Effector memory CD8-positive, alpha-beta T cell (primary cell): ENCODE data around the gene CNOT6L.

Experiments
- ATAC-seq: fragments of 150-1000 bp; cut with Tn5 transposase; replicated peaks from 2 replicates; pipeline ENCODE4 v1.10.0; 2021; ENCODE audit warnings: mild to moderate bottlenecking, moderate library complexity
- DNase-seq, 3 experiments: peaks; one replicate each; pipeline ENCODE4 v3.0.0; 2021
- H3K27ac Mint-ChIP-seq, 2 donors: one replicate each; pipeline ENCODE4 v1.8.0; 2022; ENCODE audit warnings: mild to moderate bottlenecking in 2 of 2, mixed read lengths in 2 of 2, moderate library complexity in 2 of 2
- H3K27me3 Mint-ChIP-seq, 2 donors: one replicate each; pipeline ENCODE4 v1.8.0; 2022; ENCODE audit warnings: mixed read lengths in 2 of 2
- H3K36me3 Mint-ChIP-seq: one replicate; pipeline ENCODE4 v1.8.0; 2022; ENCODE audit warnings: mild to moderate bottlenecking, moderate library complexity, mixed read lengths; ENCODE audit not compliant: insufficient read depth
- H3K4me1 Mint-ChIP-seq, 2 donors: one replicate each; pipeline ENCODE4 v1.8.0; 2022; ENCODE audit warnings: low read depth in 2 of 2, mixed read lengths in 2 of 2
- H3K4me3 Mint-ChIP-seq, 2 donors: one replicate each; pipeline ENCODE4 v1.8.0; 2022; ENCODE audit warnings: mild to moderate bottlenecking in 2 of 2, mixed read lengths in 2 of 2, moderate library complexity in 2 of 2
- H3K9me3 Mint-ChIP-seq, 2 donors: one replicate each; pipeline ENCODE4 v1.8.0; 2022; ENCODE audit warnings: mixed read lengths in 2 of 2

Gene CNOT6L

GRCh38 chr4:77817304-77818072 is 1.7 kb downstream of the CNOT6L start:
- H3K36me3 Mint-ChIP-seq = peaks cover 56% of the 10 kb centered on the region
- no peaks in the 10 kb centered on the region for H3K27me3 Mint-ChIP-seq
- H3K4me3 Mint-ChIP-seq = peak overlapping the region; percentile 91 to 99
- H3K9me3 Mint-ChIP-seq = no peaks in the 10 kb centered on the region
- no peak for DNase-seq
- ATAC-seq = no peak
- H3K27ac Mint-ChIP-seq = peak overlapping the region; percentile 97 to 99
- peaks cover 49 to 64% of the 10 kb centered on the region in 2 donors for H3K4me1 Mint-ChIP-seq

- H3K4me1 Mint-ChIP-seq = peaks cover 46 to 60% of the 10 kb centered on the region in 2 donors
- H3K4me3 Mint-ChIP-seq = peak overlapping the region; percentile 54 to 99
- no peaks in the 10 kb centered on the region for H3K9me3 Mint-ChIP-seq
- H3K36me3 Mint-ChIP-seq = peaks cover 64% of the 10 kb centered on the region
- H3K27ac Mint-ChIP-seq = peak overlapping the region; percentile 24 to 99
- ATAC-seq (no peak), DNase-seq (no peak)
- no peaks in the 10 kb centered on the region for H3K27me3 Mint-ChIP-seq
These were observed 2.6 kb downstream of the CNOT6L start for GRCh38 chr4:77816546-77816945.

GRCh38 chr4:77815636-77816035 is 3.5 kb downstream of the CNOT6L start:
- no peak for ATAC-seq
- Mint-ChIP-seq H3K4me1 (peaks cover 44 to 60% of the 10 kb centered on the region in 2 donors), H3K27ac (peak overlapping the region; percentile 27 to 67), H3K9me3 (no peaks in the 10 kb centered on the region), H3K36me3 (peaks cover 64% of the 10 kb centered on the region), H3K27me3 (no peaks in the 10 kb centered on the region), H3K4me3 (peak overlapping the region; percentile 65 to 73)
- DNase-seq = no peak

GRCh38 chr4:77805840-77806239 is 13.3 kb downstream of the CNOT6L start:
- Mint-ChIP-seq H3K27ac (peak overlapping the region in 1 of 2 donors; percentile 81), H3K36me3 (peaks cover 73% of the 10 kb centered on the region), H3K9me3 (no peaks in the 10 kb centered on the region), H3K4me3 (peak overlapping the region; percentile 59 to 67), H3K27me3 (no peaks in the 10 kb centered on the region), H3K4me1 (peaks cover 57 to 71% of the 10 kb centered on the region in 2 donors)
- DNase-seq = no peak
- ATAC-seq = no peak

GRCh38 chr4:77804471-77804870 is 14.7 kb downstream of the CNOT6L start:
- peak overlapping the region; percentile 67 to 78 for H3K27ac Mint-ChIP-seq
- H3K4me3 Mint-ChIP-seq = peak overlapping the region; percentile 41 to 58
- no peaks in the 10 kb centered on the region for H3K27me3 Mint-ChIP-seq
- peaks cover 80% of the 10 kb centered on the region for H3K36me3 Mint-ChIP-seq
- peaks cover 53 to 73% of the 10 kb centered on the region in 2 donors for H3K4me1 Mint-ChIP-seq
- H3K9me3 Mint-ChIP-seq = no peaks in the 10 kb centered on the region
- no peak for ATAC-seq
- DNase-seq = no peak

GRCh38 chr4:77802402-77802801 is 16.8 kb downstream of the CNOT6L start:
- Mint-ChIP-seq H3K4me1 (peaks cover 49 to 73% of the 10 kb centered on the region in 2 donors), H3K4me3 (peak overlapping the region; percentile 31 to 61)
- ATAC-seq = no peak

GRCh38 chr4:77801260-77801608 is 17.9 kb downstream of the CNOT6L start:
- H3K27me3 Mint-ChIP-seq = no peaks in the 10 kb centered on the region
- peak overlapping the region; percentile 63 to 64 for H3K27ac Mint-ChIP-seq
- H3K4me3 Mint-ChIP-seq = peak overlapping the region; percentile 69 to 74
- H3K36me3 Mint-ChIP-seq = peaks cover 80% of the 10 kb centered on the region
- H3K4me1 Mint-ChIP-seq = peaks cover 46 to 72% of the 10 kb centered on the region in 2 donors
- peak; percentile 53 for ATAC-seq
- DNase-seq = no peak
- no peaks in the 10 kb centered on the region for H3K9me3 Mint-ChIP-seq

More at GRCh38 chr4:77802402-77802801, 16.8 kb downstream of the CNOT6L start:
- peak overlapping the region in 1 of 2 donors; percentile 61 for H3K27ac Mint-ChIP-seq
- H3K9me3 Mint-ChIP-seq = no peaks in the 10 kb centered on the region
- H3K36me3 Mint-ChIP-seq = peaks cover 82% of the 10 kb centered on the region
- no peak for DNase-seq
- H3K27me3 Mint-ChIP-seq = no peaks in the 10 kb centered on the region

- Mint-ChIP-seq H3K27ac (peak overlapping the region; percentile 63 to 64), H3K36me3 (peaks cover 80% of the 10 kb centered on the region), H3K9me3 (peaks cover 0 to 2% of the 10 kb centered on the region in 2 donors), H3K4me3 (peak overlapping the region; percentile 69 to 74), H3K27me3 (no peaks in the 10 kb centered on the region), H3K4me1 (peaks cover 42 to 67% of the 10 kb centered on the region in 2 donors)
- no peak for DNase-seq
- peak; percentile 12 for ATAC-seq
These were observed 18.5 kb downstream of the CNOT6L start for GRCh38 chr4:77800483-77801259.

GRCh38 chr4:77800077-77800476 is 19.1 kb downstream of the CNOT6L start:
- H3K9me3 Mint-ChIP-seq = peaks cover 0 to 7% of the 10 kb centered on the region in 2 donors
- peak overlapping the region in 1 of 2 donors; percentile 64 for H3K27ac Mint-ChIP-seq
- DNase-seq (no peak), ATAC-seq (no peak)
- H3K36me3 Mint-ChIP-seq = peaks cover 79% of the 10 kb centered on the region
- peaks cover 46 to 65% of the 10 kb centered on the region in 2 donors for H3K4me1 Mint-ChIP-seq
- peak overlapping the region; percentile 64 to 74 for H3K4me3 Mint-ChIP-seq
- no peaks in the 10 kb centered on the region for H3K27me3 Mint-ChIP-seq

GRCh38 chr4:77798385-77798784 is 20.8 kb downstream of the CNOT6L start:
- ATAC-seq (no peak), DNase-seq (no peak)
- Mint-ChIP-seq H3K27ac (peak overlapping the region; percentile 64 to 86), H3K9me3 (peaks cover 0 to 7% of the 10 kb centered on the region in 2 donors), H3K4me1 (peaks cover 44 to 64% of the 10 kb centered on the region in 2 donors), H3K4me3 (peak overlapping the region; percentile 64 to 74), H3K27me3 (no peaks in the 10 kb centered on the region), H3K36me3 (peaks cover 69% of the 10 kb centered on the region)

- Mint-ChIP-seq H3K36me3 (peaks cover 69% of the 10 kb centered on the region), H3K4me1 (peaks cover 47 to 65% of the 10 kb centered on the region in 2 donors), H3K4me3 (peak overlapping the region; percentile 26 to 73), H3K9me3 (peaks cover 0 to 7% of the 10 kb centered on the region in 2 donors), H3K27me3 (no peaks in the 10 kb centered on the region), H3K27ac (peak overlapping the region; percentile 53 to 64)
- DNase-seq (no peak), ATAC-seq (no peak)
These were observed 21.9 kb downstream of the CNOT6L start for GRCh38 chr4:77797239-77797638.

- peak overlapping the region; percentile 9 to 73 for H3K4me3 Mint-ChIP-seq
- ATAC-seq = peak; percentile 13
- no peaks in the 10 kb centered on the region for H3K27me3 Mint-ChIP-seq
- H3K36me3 Mint-ChIP-seq = peaks cover 69% of the 10 kb centered on the region
- DNase-seq = no peak
- peaks cover 0 to 7% of the 10 kb centered on the region in 2 donors for H3K9me3 Mint-ChIP-seq
- peak overlapping the region; percentile 61 to 81 for H3K27ac Mint-ChIP-seq
- peaks cover 43 to 64% of the 10 kb centered on the region in 2 donors for H3K4me1 Mint-ChIP-seq
These were observed 23.8 kb downstream of the CNOT6L start for GRCh38 chr4:77795326-77795725.

- ATAC-seq = no peak
- peak overlapping the region; percentile 26 to 63 for H3K4me3 Mint-ChIP-seq
- H3K9me3 Mint-ChIP-seq = peaks cover 0 to under 1% of the 10 kb centered on the region in 2 donors
- no peak for DNase-seq
- peaks cover 38 to 69% of the 10 kb centered on the region in 2 donors for H3K4me1 Mint-ChIP-seq
- peak overlapping the region; percentile 51 to 69 for H3K27ac Mint-ChIP-seq
- peaks cover 59% of the 10 kb centered on the region for H3K36me3 Mint-ChIP-seq
- H3K27me3 Mint-ChIP-seq = no peaks in the 10 kb centered on the region
These were observed 29.0 kb downstream of the CNOT6L start for GRCh38 chr4:77790146-77790545.
